Peyer's patch (tissue), 4 donors: ENCODE measurements around the gene UPF2. TPM values are rescaled to one million over a fixed set of nuclear protein-coding genes. Genes with fewer than 3 reads are reported as not detected.

Experiments used
- DNase-seq, 3 donors: peaks; one replicate each; pipeline ENCODE4 v3.0.0-alpha.2; 2017 to 2019
- H3K27ac ChIP-seq, 4 donors: fragments of 200-600 bp; sonication (generic); one replicate each; pipeline ENCODE4 v1.5.1; 2016 to 2019
- H3K27me3 ChIP-seq, 2 donors: fragments of 200-600 bp; sonication (generic); one replicate each; pipeline ENCODE4 v1.5.1; 2019
- H3K36me3 ChIP-seq, 3 donors: fragments of 200-600 bp; sonication (generic); one replicate each; pipeline ENCODE4 v1.5.1; 2016 to 2019
- H3K4me1 ChIP-seq, 4 donors: fragments of 200-600 bp; sonication (generic); one replicate each; pipeline ENCODE4 v1.5.1; 2016 to 2019
- H3K4me3 ChIP-seq, 4 donors: fragments of 200-600 bp; sonication (generic); 1 replicate in 3 of 4; 2 replicates in 1 of 4; pipeline ENCODE4 v1.5.1; 2016 to 2019; ENCODE audit warnings: mild to moderate bottlenecking in 1 of 4
- H3K9me3 ChIP-seq, 4 donors: fragments of 200-600 bp; sonication (generic); one replicate each; pipeline ENCODE4 v1.5.1; 2016 to 2019; ENCODE audit warnings: mild to moderate bottlenecking in 1 of 4
- POLR2A ChIP-seq, 2 donors: fragments of 450-650 bp; IDR thresholded peaks; one replicate each; pipeline ENCODE4 v1.5.1; 2017; ENCODE audit warnings: antibody characterized with exemption in 2 of 2, mild to moderate bottlenecking in 2 of 2, moderate library complexity in 2 of 2
- total RNA-seq, 4 donors: library from RNA; depleted of rRNA; stranded (reverse); fragments of >200 nt; gene quantifications; one replicate each; pipeline ENCODE4 v1.1.0, GENCODE V29; 2016
- TF ChIP-seq, protein P1 (sequence below), 6 experiments: fragments of 450-650 bp in 4 of 6; fragments of 200-600 bp in 2 of 6; sonication (generic) in 1 of 6; IDR thresholded peaks; one replicate each; pipeline ENCODE4 v1.5.1; 2017 to 2019; ENCODE audit warnings: antibody characterized with exemption in 6 of 6, mild to moderate bottlenecking in 3 of 6, moderate library complexity in 1 of 6

The UPF2 gene
- total RNA-seq, 4 donors from 2014 or later, result 12.6 to 56.1 (median 21.0) TPM

GRCh38 chr10:12050528-12050927 is 7.9 kb upstream of the UPF2 start:
- Histone ChIP-seq H3K36me3 (no peaks in the 10 kb centered on the region), H3K27ac (no peak overlapping the region), H3K27me3 (no peaks in the 10 kb centered on the region), H3K9me3 (no peaks in the 10 kb centered on the region), H3K4me3 (no peak overlapping the region), H3K4me1 (no peaks in the 10 kb centered on the region)
- TF ChIP-seq, protein P1, sequence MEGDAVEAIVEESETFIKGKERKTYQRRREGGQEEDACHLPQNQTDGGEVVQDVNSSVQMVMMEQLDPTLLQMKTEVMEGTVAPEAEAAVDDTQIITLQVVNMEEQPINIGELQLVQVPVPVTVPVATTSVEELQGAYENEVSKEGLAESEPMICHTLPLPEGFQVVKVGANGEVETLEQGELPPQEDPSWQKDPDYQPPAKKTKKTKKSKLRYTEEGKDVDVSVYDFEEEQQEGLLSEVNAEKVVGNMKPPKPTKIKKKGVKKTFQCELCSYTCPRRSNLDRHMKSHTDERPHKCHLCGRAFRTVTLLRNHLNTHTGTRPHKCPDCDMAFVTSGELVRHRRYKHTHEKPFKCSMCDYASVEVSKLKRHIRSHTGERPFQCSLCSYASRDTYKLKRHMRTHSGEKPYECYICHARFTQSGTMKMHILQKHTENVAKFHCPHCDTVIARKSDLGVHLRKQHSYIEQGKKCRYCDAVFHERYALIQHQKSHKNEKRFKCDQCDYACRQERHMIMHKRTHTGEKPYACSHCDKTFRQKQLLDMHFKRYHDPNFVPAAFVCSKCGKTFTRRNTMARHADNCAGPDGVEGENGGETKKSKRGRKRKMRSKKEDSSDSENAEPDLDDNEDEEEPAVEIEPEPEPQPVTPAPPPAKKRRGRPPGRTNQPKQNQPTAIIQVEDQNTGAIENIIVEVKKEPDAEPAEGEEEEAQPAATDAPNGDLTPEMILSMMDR (IDR thresholded peaks at IDR 0.05), result no peak
- no peak for TF ChIP-seq POLR2A (IDR thresholded peaks at IDR 0.05)
- DNase-seq, result no peak

GRCh38 chr10:12048547-12048946 is 5.9 kb upstream of the UPF2 start:
- no peaks in the 10 kb centered on the region for H3K27me3 ChIP-seq
- no peaks in the 10 kb centered on the region for H3K9me3 ChIP-seq
- H3K36me3 ChIP-seq, result no peaks in the 10 kb centered on the region
- TF ChIP-seq, protein P1 (IDR thresholded peaks at IDR 0.05), result no peak
- TF ChIP-seq POLR2A (IDR thresholded peaks at IDR 0.05), result no peak
- no peak overlapping the region for H3K4me3 ChIP-seq
- DNase-seq, result no peak
- H3K27ac ChIP-seq, result no peak overlapping the region
- H3K4me1 ChIP-seq, result no peaks in the 10 kb centered on the region

DNA sequence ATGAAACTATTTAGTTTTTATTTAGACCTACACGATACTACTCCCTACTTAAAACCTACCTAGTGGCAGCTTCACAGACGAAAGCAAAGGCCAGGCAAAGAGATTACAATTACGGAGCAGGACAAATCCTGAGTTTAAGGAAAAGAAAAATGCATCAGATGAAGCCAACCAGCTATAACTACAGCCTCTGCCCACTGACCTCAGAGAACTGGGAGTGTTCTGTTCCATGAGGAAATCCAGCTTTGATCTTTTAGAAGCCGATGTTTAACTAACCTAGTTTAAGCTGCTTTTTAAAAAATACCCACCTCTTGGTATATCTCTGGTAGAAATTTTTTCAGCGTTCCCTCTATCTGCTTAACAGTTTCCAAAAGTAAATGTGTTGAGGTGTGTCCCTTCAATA is 3.0 kb upstream of the UPF2 start:
- Histone ChIP-seq H3K27me3 (no peaks in the 10 kb centered on the region), H3K27ac (no peak overlapping the region), H3K9me3 (no peaks in the 10 kb centered on the region), H3K36me3 (no peaks in the 10 kb centered on the region), H3K4me1 (peaks cover 0 to 12% (median 8%) of the 10 kb centered on the region in 4 donors), H3K4me3 (no peak overlapping the region)
- DNase-seq, result no peak
- no peak for TF ChIP-seq POLR2A (IDR thresholded peaks at IDR 0.05)
- TF ChIP-seq, protein P1 (IDR thresholded peaks at IDR 0.05), result no peak

DNA sequence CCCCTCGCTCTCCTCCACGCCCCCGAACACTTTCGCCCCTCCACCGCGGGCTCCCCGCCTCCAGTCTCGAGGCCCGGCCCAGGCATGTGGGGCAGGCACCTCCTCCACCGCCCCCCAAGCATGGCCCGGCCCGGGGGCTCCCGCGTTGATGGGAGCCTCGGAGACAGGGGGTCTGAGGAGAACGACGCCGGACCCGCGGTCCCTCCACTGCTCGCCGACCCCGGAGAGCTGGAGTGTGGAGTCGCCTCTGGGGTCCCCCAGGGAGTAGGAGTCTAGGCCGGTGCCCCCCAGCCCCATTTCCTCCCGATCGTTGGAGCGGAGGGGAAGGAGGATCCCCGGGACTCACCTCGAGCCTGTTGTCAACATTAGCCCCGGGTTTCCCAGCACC is 206 bp downstream of the UPF2 start:
- peak in 1 of 2 donors; percentile 46 for TF ChIP-seq POLR2A (IDR thresholded peaks at IDR 0.05)
- TF ChIP-seq, protein P1 (IDR thresholded peaks at IDR 0.05), result no peak
- H3K27me3 ChIP-seq, result no peaks in the 10 kb centered on the region
- H3K9me3 ChIP-seq, result no peaks in the 10 kb centered on the region
- DNase-seq, result peak in 2 of 3 donors; percentile 28 to 60
- H3K27ac ChIP-seq, result peak overlapping the region; percentile 92 to 98 (median 96)
- H3K4me3 ChIP-seq, result peak overlapping the region; percentile 72 to 98 (median 86)
- H3K36me3 ChIP-seq, result no peaks in the 10 kb centered on the region
- peaks cover 0 to 17% (median 9%) of the 10 kb centered on the region in 4 donors for H3K4me1 ChIP-seq

DNA sequence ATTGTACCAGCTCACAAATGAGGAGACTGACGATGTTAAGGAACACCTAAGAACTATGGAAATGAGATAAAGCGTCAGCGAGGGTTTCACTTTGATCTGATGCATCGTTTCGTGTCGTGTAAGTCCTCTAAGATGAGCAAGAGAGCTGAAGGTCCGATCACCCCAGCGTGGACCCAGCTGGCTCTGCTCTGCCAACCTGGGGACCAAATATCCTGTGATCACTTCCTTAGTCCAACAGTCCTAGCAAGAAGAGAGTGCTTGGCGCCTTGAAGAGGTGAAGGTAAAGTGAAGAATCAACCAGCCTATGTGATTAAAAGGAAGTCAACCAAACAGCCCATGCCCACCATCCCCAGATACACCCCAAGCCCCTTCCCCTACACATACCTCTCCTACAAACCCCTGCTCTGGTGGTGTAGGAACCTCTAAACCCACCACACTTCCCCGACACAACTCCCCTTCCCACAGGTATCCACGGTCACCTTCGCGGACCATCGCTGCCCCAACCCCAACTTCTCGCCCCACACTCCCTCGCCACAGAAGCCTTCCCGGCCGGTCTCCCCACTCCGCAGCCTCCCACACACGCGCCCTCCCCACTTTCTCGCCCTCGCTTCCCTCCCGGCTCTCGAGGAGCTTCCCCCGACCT is 722 bp downstream of the UPF2 start:
- no peaks in the 10 kb centered on the region for H3K9me3 ChIP-seq
- no peaks in the 10 kb centered on the region for H3K36me3 ChIP-seq
- H3K27me3 ChIP-seq, result no peaks in the 10 kb centered on the region
- TF ChIP-seq POLR2A (IDR thresholded peaks at IDR 0.05), result no peak
- TF ChIP-seq, protein P1 (IDR thresholded peaks at IDR 0.05), result no peak
- peak overlapping the region; percentile 92 to 98 (median 96) for H3K27ac ChIP-seq
- peaks cover 0 to 17% (median 9%) of the 10 kb centered on the region in 4 donors for H3K4me1 ChIP-seq
- peak; percentile 51 to 70 (median 61) for DNase-seq
- peak overlapping the region; percentile 72 to 98 (median 86) for H3K4me3 ChIP-seq
